ENCODE results near the gene LGR6.

- no peak for TF ChIP-seq CTCF (IDR thresholded peaks at IDR 0.05)
- TF ChIP-seq REST (IDR thresholded peaks at IDR 0.05; ENCODE audit: insufficient read depth in 1 of 2, low read depth in 2 of 2, low read length in 1 of 2), result no peak
- no peak for TF ChIP-seq POLR2AphosphoS5 (IDR thresholded peaks at IDR 0.05; ENCODE audit: low read depth, low read length)
- no peak for TF ChIP-seq TCF7L2 (IDR thresholded peaks at IDR 0.05; ENCODE audit: low read depth, low read length)
- TF ChIP-seq SIN3A (IDR thresholded peaks at IDR 0.05; ENCODE audit: borderline replicate concordance, insufficient read depth, low read depth, low read length), result no peak
Observed at GRCh38 chr1:202233171-202233570, 39.6 kb downstream of the LGR6 start.

Measured in Panc1 (cell line).